C1 segment of cervical spinal cord (tissue), 14 donors: ENCODE data around the gene UROS.

Source experiments
- DNase-seq, 14 donors: peaks; one replicate each; lab custom pipeline; 2025; lab: John Stamatoyannopoulos, UW

UROS gene

DNA sequence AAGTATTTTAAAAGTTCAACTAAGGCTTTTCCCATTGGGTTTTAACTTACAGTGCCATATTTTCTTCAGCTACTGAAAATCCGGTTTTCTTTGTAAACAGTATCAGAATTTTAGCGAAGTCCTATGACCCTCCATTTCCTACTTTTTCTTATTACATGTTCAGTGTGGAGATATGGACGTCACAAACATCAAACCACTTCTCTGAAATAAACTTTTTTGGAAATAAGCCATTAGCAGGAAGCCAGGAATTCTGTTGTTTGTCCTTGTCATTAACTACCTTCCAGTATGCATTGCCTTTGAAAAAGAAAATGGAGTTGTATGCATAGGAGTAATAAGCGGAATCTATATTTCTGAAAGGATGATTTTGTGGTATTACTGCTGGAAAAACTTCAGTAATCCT is 56.5 kb downstream of the UROS start:
- DNase-seq, result no peak

DNA sequence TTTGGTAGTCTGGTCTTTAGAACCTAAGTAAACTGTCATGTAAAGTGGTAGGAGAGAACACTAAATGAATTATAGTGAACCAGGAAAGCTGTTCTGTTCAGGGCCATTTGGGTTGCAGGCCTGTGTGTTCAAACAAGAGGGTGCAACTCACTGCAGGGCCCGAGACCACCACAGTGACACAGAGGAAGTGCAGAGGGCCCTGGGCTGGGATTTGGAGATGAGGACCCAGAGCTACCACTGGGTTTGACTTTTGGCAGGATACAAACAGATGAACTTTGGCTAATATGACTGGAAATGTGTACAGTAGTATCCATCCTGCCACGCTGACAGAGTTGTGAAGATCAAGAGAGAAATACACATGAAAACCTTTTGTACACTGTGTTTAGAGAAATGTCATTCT is 57.2 kb downstream of the UROS start:
- no peak for DNase-seq

DNA sequence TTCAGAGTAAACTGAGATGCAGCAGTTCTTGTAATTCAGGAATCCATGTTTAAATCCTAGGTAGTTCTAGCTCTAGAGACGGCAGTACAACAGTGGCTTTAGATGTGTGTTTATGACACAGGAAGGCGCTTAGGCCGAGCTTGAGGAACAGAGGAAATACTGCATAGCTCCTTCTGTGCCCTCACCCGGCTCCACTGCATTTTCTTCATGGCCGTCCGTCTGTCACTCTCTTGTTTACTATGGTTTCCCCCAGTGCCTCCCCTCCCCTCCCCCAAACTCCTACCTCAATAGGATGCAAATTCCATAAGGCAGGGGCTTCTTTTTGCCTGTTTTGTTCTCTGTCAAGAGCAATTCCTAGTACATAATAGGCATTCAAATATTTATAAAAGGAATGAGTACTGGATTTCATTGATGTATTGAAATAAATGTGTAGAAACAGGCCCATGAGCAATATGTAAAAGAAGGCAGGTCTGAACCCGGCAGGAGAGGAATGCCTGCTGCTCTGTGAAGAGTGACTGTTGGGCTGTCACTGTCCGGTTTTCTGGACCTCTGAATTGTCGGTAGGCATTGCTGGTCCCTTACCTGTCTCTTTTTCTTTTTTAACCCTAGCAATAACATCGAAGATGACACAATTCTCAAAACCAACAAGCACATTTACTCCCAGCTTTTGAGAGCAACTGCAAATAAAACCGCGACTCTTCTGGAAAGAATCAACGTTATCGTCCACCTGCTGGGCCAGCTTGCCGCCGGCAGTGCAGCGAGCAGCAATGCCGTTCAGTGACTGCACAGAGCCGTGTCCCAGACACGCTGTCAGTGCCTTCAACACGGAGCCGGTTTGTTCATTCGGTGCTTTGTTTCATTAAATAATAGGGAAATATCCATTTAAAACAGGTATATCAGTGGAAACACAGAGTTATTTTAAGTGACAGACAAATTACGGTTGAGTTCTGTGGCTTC is 60.1 kb downstream of the UROS start:
- no peak for DNase-seq

DNA sequence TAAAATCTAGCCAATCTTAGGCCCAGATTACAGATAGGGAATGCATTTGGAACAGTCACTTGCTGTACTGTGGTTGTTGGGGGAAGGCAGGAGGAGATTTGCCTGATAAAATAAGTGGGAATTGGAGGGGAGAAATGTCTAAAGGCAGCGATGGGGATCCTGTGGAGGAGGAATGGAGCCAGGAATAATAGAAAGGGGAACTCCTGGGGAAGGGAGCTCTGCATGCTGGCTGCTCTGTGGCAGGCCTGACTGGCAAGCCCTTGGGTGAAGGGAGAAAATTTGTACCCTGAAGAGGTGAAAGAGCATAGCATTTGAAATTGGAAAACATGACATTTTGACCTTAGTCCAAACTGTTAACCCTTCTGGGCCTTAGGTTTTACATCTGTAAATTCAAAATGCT is 61.1 kb downstream of the UROS start:
- DNase-seq, result no peak

DNA sequence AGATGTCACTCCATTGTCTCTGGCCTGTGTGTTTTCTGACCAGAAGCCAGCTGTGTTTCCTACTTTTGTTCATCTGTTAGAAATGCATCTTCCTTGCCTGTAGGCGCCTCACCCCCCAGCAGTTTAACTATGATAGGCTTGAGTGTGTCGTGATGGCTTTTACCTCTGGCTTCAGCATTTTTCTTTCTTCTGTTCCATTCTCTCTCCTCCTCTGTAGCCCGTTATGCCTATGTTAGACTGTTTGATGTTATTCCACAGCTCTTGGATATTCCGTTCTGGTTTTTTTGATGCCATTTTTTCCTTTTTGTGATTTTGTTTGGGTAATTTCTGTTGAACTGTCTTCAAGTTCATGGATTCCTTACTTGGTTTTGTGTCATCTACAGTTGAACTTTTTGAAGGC is 65.3 kb downstream of the UROS start:
- no peak for DNase-seq

DNA sequence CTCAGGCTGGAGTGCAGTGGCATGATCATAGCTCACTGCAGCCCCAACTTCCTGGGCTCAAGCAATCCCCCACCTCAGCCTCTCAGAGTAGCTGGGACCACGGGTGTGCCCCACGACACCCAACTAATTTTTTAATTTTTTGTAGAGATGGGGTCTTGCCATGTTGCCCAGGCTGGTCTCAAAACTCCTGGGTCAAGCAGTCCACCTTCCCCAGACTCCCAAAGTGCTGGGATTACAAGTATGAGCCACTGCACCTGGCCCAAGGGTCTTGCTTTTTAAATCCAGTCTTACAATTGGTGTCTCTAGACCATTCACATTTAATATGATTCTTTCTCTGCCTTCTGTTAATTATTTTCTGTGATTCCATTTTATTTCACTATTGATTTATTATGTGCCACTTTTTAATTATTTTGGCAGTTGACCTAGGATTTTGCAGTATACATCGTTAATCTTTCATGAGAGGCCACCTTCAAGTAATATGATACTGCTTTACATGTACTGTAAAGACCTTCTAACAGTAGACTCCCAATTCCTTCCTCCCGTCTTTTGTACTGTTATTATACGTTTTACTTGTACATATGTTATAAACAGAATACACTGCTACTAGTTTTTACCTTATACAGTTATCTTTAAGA is 66.1 kb downstream of the UROS start:
- no peak for DNase-seq

DNA sequence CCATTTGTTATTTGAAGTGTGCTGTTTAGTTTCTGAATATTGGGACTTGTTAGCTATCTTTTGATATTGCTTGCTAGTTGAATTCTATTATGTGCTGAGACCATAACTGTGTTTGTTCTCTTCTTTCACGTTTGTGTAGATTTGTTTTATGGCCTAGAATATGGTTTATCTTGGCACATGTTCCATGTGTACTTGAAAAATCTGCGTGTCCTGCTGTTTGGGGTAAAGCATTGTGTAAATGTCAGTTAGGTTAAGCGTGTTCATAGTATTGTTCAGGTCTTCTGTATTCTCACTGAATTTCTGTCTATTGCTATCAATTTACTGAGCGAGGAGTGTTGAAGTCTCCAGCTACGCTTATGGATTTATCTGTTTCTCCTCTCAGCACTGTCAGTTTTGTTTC is 66.9 kb downstream of the UROS start:
- no peak for DNase-seq

DNA sequence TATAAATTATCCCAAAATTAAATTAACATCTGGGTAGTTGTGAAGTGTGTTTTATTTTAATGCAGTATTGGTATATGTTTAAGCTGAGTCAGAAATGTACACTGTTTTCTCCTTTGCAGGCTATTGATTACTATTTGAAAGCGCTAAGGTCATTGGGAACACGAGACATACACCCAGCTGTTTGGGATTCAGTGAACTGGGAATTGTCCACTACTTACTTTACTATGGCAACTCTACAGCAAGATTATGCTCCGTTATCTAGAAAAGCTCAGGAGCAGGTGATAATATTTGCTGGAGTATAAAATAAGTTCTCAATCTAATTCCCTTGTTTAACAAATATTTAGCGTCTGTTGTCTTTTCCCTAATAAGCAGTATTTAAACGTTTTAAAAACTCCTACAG is 75.6 kb downstream of the UROS start:
- no peak for DNase-seq

DNA sequence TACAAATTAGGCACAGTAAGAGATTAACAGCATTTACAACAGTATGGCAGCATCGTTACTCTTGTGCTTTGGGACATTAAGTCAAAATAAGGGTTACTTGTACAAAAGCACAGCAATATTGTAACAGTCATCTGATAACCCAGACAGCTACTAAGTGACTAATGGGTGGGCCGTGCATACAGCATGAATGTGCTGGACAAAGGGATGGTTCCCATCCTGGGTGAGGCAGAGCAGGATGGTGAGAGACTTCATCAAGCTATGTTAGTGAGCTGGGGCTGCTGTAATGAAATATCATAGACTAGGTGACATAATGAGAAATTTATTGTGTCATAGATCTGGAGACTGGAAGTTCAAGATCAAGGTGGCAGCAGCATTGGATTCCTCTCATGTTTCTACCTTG is 78.1 kb downstream of the UROS start:
- DNase-seq, result no peak

DNA sequence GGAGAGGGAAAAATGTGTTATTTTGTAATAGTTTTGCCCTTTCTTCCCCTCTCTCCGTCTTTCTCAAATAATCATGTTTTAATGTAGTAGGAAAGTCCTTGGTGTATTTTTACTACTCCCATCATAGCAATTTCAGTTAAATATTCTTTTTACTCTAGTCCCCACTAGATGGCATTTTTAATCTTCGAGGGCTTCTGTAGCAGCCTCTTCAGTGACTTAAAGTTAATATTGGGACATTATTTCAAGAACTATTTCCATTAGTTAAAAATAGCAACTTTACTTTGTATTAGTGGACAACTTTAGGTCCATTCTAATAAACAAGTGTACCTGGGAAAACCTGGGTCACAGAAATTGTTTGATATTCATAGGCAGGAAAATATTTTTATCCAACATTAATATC is 80.6 kb downstream of the UROS start:
- no peak for DNase-seq

DNA sequence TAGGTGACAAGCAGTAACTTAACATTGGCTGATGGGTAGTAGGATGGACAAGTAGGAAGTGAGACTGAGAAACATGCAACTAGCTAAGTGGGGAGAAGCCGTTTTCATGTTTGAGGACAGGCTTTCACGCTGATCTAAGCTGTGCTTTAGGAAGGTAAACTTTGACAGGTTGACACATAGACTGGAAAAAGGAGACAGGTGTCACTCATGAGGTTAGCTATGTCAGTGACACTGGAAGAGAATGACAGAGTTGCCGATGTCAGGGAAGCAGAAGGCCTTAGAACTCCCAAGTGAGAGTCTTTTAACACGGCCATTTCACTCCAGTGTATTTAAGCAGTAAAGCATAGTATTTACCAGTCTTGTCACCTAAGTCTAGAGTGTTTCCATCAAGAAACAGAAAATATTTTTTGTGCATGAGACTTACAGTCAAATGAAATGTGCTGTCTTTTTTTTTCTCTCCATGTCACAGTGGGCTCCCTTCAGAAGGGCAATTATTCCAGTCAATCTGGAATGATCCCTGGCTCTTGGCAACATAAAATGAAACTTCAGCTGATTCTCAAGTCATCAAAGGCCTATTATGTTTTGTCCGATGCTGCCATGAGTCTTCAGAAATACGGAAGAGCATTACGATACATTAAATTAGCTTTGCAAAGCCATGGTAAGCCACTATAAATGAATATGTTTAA is 82.9 kb downstream of the UROS start:
- no peak for DNase-seq
